NCI-H2107 (cell line): ENCODE results near the gene TCIRG1.

Experiments
- DNase-seq: peaks from one replicate; lab custom pipeline; 2025; lab: John Stamatoyannopoulos, UW

The TCIRG1 gene

GRCh38 chr11:68051191-68052136 lies 12.6 kb downstream of the TCIRG1 start:
- no peak for DNase-seq

DNA sequence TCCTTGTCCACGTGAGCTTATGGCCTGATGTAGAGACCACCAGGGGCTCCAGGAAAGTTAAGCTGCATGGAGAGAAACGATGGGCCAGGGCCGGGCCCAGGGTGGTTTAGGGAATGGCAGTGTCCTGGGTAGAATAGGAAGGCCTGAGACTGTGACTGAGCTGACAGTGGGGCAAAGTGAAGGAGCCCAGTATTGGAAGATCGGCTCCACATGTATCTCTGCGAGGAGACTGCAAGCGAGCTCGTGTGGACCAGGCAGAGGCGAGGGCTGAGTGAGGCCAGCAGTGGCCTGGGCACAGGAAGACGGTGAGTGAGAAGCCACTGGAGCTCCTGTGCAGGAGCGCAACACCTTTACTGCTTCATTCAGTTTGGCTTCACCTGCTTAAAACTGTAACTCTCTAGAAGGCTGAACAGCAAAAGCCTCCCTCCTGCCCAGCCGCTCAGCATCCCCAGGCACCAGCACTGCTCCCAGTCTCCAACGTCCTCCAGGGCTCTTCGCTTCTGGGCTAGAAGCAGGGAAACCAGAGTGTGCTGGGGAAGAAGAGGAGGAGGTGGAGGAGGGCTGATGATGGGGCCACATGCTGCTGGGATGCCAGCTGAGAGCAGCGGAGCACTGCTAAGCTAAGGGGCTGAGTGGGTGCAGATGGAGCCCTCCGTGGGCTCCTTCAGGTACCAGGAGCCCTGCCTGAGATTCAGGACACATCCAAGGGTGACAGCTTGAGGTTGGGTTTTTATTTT lies 13.5 kb downstream of the TCIRG1 start:
- no peak for DNase-seq

GRCh38 chr11:68053117-68053516 lies 14.3 kb downstream of the TCIRG1 start:
- no peak for DNase-seq

DNA sequence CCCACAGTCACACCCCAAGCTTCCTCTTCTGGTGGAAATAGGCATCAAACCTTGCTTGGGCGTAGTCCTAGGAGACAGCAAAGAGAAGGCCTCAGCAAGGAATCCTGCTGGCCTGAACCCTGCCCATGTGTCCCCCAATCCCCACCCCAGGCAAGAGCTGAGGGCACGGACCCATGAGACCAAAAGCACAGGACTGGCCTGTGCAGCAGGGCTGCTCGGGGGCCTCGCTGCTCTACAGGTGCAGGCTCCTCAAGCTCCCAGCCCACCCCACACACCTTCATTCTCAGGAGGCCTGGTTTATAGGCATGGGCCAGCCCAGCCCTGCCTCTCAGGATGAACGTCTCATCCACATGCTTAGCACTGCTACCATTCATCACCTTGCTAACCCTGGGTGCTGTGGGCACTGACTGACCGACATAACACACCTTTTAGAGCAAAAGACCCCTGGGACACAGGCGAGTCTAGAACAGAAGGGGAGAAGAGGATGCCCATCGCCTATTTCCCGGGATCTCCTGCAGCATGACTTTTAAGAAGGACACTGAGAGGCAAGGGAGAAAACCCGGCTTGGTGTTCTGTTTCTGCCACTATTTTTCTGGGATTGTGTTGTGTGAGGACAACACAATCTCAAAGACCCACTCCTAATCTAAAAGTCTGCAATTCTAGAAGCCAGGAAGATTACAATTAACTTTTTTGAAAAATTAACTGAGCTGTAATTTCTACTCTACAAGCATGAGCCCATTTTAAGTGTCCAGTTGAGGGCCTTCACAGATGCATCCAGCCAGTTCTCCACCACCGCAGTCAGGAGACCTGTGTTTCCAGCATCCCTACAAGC lies 15.4 kb downstream of the TCIRG1 start:
- no peak for DNase-seq

DNA sequence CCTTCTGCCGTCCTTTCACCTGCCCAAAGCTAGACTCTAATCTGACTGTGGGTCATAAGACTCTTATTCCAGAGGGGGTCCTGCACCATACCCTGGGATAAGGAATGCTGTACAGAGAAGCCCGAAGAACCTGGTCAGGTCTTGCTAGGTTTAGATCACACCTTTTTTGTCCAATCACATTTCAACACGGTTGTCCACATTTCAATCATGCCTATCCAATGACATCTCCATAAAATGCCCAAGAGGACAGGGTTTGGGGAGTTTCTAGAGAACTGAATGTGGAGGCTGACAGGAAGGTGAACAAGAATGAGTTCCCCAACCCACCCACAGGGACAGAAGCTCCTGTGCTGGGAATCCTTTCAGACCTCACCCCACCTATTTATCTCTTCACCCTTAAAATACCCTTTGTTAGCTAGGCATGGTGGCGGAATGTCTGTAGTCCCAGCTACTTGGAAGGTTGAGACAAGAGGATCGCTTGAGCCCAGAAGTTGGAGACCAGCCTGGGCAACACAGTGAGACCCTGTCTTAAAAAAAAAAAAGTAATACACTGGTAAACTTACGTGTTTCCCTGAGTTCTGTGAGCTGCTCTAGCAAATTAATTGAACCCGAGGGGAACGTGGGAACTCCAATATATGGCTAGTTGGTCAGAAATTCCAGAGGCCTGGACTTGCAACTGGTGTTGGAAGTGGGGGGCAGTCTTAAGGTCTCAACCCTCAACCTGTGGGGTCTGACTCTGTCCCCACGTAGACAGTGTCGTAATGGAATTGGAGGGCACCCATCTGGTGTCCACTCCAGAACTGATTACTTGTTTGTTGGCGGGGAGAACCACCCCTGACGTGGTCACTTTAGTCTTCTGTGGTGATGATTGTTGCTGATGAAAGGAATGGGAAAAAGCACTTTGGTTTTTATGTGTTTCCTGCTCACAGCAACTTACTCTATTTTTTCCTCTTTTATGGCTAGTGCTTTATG lies 17.8 kb downstream of the TCIRG1 start:
- DNase-seq, result no peak

DNA sequence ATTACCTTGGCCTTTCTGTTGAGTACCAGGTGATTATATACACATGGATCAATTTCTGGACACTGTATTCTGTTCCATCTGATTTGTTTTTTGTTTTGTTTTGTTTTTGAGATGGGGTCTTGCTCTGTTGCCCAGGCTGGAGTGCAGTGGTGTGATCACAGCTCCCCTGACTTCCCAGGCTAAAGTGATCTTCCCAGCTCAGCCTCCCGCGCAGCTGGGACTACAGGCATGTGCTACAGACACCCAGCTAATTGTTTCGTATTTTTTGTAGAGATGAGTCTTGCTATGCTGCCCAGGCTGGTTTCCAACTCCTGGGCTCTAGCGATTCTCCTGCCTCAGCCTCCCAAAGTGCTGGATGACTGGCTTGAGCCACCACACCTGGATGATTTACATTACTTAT lies 19.0 kb downstream of the TCIRG1 start:
- DNase-seq, result no peak

DNA sequence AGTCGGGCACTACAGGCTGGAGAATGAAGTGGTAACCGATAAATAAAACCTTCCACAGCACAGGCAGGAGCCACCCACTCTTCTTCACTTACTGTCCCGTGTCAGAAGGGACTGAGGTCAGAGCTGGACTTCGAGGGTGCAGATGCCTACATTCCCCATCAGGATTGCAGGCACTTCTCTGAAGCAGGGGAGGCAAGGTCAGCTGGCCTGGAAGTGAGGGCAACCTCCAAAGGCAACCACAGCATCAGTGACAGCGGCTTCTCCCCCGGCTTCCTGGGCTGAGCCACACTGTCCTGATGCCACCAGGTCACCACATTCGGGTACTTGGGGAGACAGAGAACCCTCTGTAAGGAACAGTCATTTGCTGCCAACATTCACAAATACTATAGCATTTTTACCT lies 22.7 kb downstream of the TCIRG1 start:
- no peak for DNase-seq

DNA sequence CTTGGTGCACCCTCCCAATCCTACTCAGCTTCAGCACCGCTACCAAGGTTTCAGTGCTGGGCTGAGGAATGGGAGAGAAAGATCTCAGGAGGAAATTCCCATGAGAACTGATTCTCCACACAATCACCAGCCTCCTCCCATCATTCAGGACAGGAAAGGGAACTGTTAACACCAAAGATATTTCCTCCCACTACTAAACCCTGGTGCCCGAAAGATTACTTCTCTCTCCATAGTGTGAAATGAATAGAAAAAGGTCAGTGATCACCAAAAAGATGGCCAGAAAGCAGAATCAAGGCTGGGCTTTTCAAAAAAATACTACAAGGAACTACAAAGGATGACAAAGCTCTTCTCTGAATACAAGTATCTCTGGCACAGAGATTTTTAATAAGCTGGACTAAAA lies 26.1 kb downstream of the TCIRG1 start:
- no peak for DNase-seq

DNA sequence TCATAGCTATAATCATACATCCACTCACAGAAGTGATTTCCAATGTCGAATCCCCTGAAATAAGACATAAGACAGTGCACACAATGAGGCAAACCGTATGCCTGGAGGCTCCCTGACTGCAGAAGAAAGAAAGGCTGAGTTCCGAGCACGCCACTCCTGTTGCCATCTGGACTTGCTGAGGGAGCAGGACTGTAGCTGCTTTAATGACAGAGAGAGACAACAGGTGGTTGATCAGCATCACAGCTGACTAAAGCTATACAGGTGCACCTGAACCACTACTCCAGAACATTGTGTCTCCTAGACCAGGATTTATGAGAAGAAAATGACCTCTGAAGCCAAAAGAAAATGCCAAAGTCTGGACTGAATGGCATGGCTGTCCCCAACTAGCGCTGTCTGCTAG lies 27.0 kb downstream of the TCIRG1 start:
- DNase-seq, result no peak

DNA sequence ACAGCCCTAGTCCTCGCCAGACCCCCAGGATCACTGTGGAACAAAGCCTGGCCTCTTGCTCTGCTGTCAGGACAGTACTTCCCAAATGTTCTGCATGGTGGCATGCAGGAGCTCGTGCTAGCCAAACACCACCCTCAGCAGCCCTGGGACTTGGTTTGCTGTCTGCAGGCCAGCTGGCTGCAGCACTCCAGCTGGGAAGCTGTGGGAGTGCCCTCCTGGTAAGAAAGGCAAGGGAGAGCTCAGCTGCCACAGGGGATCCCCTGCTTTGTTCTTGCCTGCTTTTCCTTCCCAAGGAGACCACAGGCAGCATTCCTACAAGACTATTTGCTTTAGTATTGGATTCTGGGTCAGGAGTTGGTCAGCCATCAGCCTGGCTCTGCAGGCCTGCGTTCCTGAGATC lies 27.9 kb downstream of the TCIRG1 start:
- DNase-seq, result no peak

DNA sequence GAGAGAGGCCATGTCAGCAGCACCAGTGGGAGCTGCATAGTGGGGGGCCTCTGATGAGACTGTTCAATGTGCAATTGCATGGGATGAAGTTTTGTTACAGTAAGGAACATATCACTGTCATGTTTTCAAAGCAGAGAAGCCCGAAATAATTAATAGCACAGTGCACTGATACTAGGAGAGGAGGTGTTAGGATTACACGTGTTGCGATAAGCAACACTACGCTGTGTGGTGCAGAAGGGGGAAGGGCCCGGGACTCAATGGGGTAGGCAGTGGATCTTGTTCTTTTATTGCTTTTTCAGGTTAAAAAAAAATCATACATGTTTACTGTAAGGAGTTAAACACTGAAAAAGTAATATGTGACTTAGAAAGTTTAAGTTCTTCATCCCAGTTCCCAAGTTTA lies 29.2 kb downstream of the TCIRG1 start:
- no peak for DNase-seq

- DNase-seq, result no peak
Observed at GRCh38 chr11:68071281-68072048, 32.6 kb downstream of the TCIRG1 start.

- DNase-seq, result no peak
Observed at GRCh38 chr11:68074584-68075352, 35.9 kb downstream of the TCIRG1 start.

- DNase-seq, result no peak
Observed at GRCh38 chr11:68076371-68077042, 37.7 kb downstream of the TCIRG1 start.

DNA sequence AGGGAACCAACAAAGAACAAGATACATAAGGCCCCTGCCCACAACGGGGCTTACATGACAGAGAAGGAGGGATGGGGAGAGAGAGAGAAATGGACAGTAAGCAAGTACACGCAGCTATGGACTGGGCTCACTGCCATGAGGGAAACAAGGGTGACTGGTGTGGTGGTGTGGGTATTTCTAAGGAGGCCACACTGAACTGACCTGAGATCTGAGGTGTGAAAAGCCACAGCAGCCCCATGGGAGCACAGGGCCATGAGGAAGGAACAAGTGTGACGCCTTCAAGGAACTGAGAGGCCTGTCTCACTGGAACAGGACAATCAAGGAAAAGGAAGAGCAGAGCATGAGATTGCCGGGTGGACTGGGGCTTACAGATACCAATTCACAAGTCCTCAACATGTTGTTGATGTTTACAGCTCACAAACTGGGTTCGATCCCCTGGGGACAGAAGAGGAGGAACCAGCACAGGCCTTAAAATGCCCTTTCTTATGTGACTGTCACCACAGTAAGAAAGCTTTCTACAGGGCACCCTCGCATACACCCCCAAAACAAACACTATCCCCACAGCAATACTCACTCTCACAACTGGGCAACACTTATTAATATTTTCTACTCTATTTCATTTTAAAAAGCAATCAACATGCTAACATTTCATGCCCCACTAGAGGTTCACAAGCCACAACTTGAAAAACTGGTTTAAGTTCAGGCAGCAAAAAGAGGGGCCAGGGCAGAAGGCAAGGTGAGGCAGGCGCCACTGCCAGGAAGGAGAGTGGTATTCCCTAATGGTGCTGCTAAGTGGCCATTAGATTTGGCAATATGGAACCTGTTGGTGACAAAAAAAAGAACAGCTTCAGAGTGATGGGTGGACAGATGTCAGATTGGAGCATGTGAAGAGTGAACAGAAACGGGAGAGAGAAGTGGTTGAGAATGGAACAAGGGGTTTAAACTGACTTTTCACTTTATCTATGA lies 39.1 kb downstream of the TCIRG1 start:
- DNase-seq, result no peak

DNA sequence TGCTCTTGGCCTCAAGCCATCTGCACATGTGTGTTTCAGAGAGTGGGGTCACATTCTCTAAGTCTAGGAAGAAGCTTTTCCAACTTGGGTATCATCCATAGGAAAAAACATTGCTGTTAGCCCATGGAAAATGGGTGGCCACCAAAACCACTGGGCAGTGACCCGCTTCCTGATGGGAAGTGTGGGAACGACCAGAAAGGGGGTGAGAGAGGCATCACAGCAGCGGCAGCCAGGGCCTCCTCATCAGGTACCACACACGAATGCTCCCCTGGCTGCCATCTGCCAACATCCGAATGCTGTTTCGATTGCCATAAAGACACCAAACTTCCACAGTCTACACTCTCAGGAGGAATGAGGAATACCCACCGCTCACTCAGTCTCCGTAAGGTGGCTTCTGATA lies 42.0 kb downstream of the TCIRG1 start:
- DNase-seq, result no peak

DNA sequence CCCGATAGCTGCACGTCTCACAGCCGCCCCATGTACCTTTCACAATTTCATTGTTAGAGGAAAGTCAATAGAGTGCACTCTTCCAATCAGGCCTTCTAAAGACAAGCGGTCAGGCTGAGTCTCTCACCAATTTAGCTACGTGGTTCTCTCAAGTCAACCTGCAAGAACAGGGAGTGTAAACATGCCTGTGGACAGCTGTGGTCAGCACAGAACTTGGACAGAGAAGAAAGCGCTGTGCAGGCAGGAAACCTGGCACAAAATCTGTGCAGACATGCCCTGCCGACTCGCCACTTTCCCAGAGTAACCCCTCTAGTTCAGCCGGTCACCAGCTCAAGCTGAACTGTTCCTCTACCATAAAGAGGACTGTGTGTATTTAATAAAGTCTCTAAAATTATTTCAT lies 42.9 kb downstream of the TCIRG1 start:
- no peak for DNase-seq

DNA sequence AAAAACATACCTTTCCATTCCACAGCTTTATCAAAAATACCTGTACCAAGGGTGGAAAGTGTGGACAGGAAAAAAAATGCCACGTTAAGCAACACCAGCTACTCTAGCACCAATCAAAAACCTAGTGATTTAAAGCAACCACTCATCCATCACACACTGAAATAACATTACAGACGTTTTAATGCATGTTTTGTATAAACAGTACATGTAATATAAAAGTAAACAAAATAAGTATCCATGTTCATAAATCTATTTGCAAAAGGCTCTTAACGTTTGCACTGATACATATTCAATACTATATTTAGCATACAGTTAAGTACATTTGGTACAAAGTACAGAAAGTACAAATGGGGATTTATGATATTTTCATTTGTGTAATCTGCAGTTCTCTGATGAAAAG lies 43.7 kb downstream of the TCIRG1 start:
- DNase-seq, result no peak
